Spleen (tissue), 7 donors: Measurements from ENCODE around the gene KIAA0040.

Source experiments
- POLR2A ChIP-seq, 3 donors: fragments of 450-650 bp; IDR thresholded peaks; one replicate each; pipeline ENCODE4 v1.5.1; 2017; ENCODE audit warnings: antibody characterized with exemption in 3 of 3, mild to moderate bottlenecking in 1 of 3
- POLR2AphosphoS5 ChIP-seq, 3 donors: sonication (generic); formaldehyde crosslinking; IDR thresholded peaks; one replicate each; pipeline ENCODE4 v1.5.1; 2017; ENCODE audit warnings: antibody characterized with exemption in 3 of 3
- TF ChIP-seq, protein P1 (sequence below), 11 experiments: fragments of 200-600 bp in 7 of 11; fragments of 450-650 bp in 4 of 11; sonication (generic) in 4 of 11; IDR thresholded peaks in 8 of 11; conservative IDR thresholded peaks in 3 of 11; 1 replicate in 7 of 11; 2 replicates in 4 of 11; pipeline versions ENCODE4 v1.4.0 to v1.8.0; 2016 to 2021; ENCODE audit warnings: antibody characterized with exemption in 11 of 11, inconsistent platforms in 4 of 11, mild to moderate bottlenecking in 1 of 11
- donor health status: DM: no; HTN: no; CAD: no; lungs with moderate emphysema.
- donor health status: DM: no; HTN: no; CAD: no.
- donor health status: DM: no; HTN: no; CAD: no.

- TF ChIP-seq POLR2A (IDR thresholded peaks at IDR 0.05) (no peak), POLR2AphosphoS5 (IDR thresholded peaks at IDR 0.05) (no peak)
- TF ChIP-seq, protein P1, sequence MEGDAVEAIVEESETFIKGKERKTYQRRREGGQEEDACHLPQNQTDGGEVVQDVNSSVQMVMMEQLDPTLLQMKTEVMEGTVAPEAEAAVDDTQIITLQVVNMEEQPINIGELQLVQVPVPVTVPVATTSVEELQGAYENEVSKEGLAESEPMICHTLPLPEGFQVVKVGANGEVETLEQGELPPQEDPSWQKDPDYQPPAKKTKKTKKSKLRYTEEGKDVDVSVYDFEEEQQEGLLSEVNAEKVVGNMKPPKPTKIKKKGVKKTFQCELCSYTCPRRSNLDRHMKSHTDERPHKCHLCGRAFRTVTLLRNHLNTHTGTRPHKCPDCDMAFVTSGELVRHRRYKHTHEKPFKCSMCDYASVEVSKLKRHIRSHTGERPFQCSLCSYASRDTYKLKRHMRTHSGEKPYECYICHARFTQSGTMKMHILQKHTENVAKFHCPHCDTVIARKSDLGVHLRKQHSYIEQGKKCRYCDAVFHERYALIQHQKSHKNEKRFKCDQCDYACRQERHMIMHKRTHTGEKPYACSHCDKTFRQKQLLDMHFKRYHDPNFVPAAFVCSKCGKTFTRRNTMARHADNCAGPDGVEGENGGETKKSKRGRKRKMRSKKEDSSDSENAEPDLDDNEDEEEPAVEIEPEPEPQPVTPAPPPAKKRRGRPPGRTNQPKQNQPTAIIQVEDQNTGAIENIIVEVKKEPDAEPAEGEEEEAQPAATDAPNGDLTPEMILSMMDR (IDR thresholded peaks at IDR 0.05 in 8 of 11, conservative IDR thresholded peaks at IDR 0.05 in 3 of 11): no peak
Measured at GRCh38 chr1:175195798-175196197, 3.2 kb upstream of the KIAA0040 start.
